NCI-H1436 (cell line): ENCODE measurements around the gene GPR152.
"Not testable (repeated sequence)": the region's sequence is repeated elsewhere in the genome, so short reads cannot be mapped to it uniquely, and the experiment has no call there.

Experiments
- DNase-seq: peaks from one replicate; lab custom pipeline; 2025; lab: John Stamatoyannopoulos, UW

The GPR152 gene

GRCh38 chr11:67427364-67427859 lies 25.1 kb downstream of the GPR152 start:
- not testable (repeated sequence) for DNase-seq

- no peak for DNase-seq
These were observed 28.5 kb downstream of the GPR152 start for GRCh38 chr11:67423891-67424613.

- DNase-seq: no peak
These were observed 29.1 kb downstream of the GPR152 start for GRCh38 chr11:67423466-67423865.

- no peak for DNase-seq
These were observed 29.6 kb downstream of the GPR152 start for GRCh38 chr11:67422891-67423290.

- no peak for DNase-seq
These were observed 31.0 kb downstream of the GPR152 start for GRCh38 chr11:67421430-67422031.

GRCh38 chr11:67420646-67421429 lies 31.7 kb downstream of the GPR152 start:
- DNase-seq: peak; percentile 91

- DNase-seq: no peak
These were observed 32.3 kb downstream of the GPR152 start for GRCh38 chr11:67420147-67420645.

- DNase-seq: no peak
These were observed 33.0 kb downstream of the GPR152 start for GRCh38 chr11:67419325-67420049.

- DNase-seq: no peak
These were observed 33.9 kb downstream of the GPR152 start for GRCh38 chr11:67418476-67419281.

GRCh38 chr11:67417425-67417824 lies 35.1 kb downstream of the GPR152 start:
- DNase-seq: no peak

- DNase-seq: peak; percentile 58
These were observed 35.9 kb downstream of the GPR152 start for GRCh38 chr11:67416416-67417335.

GRCh38 chr11:67415501-67416304 lies 36.8 kb downstream of the GPR152 start, which contains the start of gene CARNS1:
Gene CARNS1 (plus strand): TSS chr11:67415678. CDS start chr11:67416200, 522 bp downstream.
- no peak for DNase-seq

GRCh38 chr11:67413266-67413849 lies 39.2 kb downstream of the GPR152 start:
- DNase-seq: no peak

GRCh38 chr11:67412495-67413179 lies 39.9 kb downstream of the GPR152 start:
- DNase-seq: no peak

- DNase-seq: no peak
These were observed 40.8 kb downstream of the GPR152 start for GRCh38 chr11:67411785-67412152.

- no peak for DNase-seq
These were observed 41.3 kb downstream of the GPR152 start for GRCh38 chr11:67410984-67411784.

GRCh38 chr11:67410369-67410831 lies 42.1 kb downstream of the GPR152 start:
- no peak for DNase-seq
